ENCODE results near the gene C1orf50. TPM values are rescaled to one million over a fixed set of nuclear protein-coding genes. Genes with fewer than 3 reads are reported as not detected.

The C1orf50 gene
- 2.4 and 3.6 TPM in 2 replicates for total RNA-seq

DNA sequence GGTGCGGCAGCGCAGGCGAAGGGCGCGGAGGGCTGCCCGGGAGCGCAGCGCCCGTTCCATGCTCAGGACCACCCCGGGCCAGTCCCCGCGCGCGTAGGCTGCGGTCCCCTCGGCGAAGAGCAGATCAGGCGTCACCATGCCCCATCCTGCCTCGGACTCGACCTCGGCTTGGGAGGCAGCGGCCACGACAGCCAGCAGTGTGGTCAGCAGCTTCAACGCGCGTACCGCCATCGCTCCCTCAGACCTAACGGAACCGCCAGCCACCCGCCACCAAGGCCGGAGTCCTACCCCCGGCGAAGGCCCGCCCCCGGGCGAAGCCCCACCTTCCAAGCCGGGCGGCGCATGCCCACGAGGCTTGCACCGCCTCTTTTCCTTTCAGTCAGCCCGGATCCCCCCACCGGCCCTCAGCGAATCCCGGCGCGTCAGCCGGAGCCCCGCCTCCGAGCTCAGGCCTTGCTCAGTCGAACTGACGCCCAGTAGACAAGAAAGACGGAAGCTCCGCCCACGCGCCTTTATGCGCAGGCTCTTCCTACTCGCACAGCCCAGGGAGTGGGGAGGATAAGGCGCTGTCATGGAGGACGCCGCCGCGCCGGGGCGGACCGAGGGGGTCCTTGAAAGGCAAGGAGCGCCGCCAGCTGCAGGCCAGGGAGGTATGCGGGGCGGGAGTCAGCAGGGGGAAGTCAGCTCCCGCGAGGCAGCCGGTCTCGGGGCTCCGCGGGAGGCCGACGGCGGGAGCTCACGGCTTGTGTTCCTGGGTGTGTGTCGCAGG is at the start of gene C1orf50, which contains the start of gene P3H1:
C1orf50 (plus strand) TSS at position 509 of the 769 bp plus-strand sequence; CDS start at position 572, 63 bp downstream.
P3H1 (minus strand) TSS at position 288 of the 769 bp plus-strand sequence; CDS start at position 231, 57 bp downstream.

DNA sequence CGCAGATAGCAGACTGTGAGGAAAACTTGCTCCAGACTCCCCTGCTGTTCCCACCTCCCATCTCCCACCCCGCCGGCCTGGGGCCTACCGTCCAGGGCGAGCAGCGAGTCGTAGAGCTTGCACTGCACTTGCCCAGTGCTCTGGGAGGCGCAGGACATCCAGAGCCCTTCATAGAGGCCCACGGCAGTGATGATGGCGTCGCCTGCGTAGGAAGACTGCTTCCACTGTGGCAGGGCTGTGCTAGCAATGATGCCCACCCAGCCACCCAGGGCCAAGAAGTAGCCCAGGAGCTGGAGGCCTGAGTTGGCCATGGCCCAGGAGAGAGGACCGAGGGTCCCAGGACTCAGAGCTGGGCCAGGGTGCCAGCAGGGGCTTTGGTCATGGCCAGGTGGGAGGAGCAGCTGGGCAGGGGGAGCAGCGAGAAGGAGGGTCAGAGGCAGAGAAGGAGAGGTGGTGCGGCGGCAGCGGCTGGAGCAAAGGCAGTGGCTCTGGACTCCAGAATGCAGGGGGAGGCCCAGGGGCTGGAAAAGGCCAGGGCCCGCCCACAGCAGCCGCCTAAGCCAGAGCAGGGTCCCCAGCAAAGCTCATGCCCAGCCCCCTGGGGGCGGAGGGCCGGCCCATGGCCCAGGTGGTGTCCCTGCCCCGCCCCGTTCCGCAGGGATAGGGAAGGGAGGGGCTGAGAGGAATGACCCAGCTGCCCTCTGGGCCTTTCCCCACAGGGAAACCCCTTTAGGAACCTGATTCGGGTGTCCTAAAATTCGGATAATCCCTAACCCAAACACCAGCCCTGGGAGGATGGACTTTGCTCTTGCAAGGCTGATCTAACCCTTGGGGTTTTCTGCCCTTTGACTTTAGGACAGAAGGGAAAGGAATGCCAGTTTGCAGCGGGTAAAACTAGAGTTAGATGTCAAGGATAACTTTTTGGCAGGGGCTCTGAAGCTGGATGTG is 27.0 kb upstream of the C1orf50 start, which contains the start of gene CLDN19:
CLDN19 (minus strand) TSS at position 484 of the 948 bp plus-strand sequence; CDS start at position 311, 173 bp downstream.

DNA sequence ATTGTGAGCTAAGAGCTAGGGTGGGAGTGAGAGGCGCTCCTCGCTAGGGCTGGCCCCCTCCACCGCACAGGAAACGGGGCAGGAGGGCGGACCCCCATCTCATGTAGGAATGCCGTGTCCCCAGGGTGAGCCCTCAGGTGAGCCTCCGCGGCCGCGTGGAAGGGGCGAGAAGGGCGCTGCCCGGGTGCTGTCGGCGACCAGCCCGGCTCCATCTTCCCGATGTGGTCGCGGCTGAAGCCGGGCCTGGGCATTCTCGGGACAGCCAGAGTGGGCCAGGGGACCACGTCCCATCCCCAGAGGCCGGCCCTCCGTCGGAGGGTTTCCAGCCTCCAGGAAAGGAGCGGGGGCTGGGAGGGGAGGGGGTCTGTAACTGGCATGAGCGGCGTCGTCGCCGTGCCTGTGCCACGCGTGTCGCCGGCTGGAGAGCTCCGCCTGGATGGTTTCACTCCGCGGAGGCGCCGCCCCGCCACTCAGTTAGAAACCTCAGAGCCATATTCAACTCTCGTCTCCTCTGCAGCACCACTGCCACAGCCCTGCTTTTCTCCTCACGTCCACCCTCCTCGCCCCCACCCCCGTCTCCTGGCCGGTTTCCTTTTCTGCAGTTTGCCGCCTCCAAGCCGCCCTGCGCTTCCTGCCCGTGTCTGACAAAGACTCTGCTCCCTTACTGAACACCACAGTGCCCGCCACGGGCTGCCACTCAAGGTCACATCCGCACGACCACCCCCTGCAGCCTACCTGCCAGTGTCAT is 18.1 kb downstream of the C1orf50 start, which contains the start of gene TMEM269:
TMEM269 (plus strand) TSS at position 46 of the 748 bp plus-strand sequence. CDS start 4,903 bp downstream, outside the sequence.

DNA sequence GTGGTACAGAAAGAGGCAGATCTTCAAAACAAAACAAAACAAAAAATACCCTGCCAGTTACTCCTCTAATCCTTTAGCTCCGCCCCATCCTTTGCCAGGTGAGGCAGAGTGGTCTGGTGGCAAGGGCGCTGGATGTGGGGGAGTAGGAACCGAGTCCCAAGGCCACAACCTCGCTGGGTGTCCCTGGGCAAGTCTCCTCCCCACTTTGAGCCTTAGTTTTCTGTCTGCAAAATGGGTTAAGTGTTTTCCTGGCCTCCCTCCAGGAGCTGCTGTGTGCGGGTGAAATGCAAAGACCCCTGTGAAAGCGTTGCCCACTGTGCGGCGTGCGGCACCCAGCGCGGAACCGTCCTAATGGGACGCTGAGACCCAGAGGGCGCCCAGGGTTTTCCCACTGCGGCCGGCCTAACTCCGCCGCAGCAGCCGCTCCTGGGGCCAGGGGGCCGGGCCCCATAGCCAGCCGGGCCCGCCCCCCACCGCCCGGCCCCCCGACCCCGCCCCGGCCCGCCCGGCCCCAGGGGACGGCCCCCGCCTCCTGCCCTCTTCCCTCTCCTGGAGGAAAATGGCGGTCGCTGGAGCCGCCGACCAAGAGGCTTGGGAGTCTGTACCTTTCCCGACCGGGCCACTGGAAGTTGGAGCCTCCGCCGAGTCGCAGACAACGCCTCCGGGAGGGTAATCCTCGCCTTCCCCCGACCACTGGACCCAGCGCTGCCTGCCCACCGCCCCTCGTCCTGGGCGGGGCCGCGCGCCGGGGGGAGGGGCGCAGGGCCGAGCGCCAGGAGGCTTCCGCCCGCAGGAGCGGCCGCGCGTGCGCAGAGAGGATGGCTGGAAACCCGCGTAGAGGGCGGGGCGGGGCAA is 49.8 kb downstream of the C1orf50 start, which contains the start of the genes ERMAP and SVBP:
ERMAP (plus strand) TSS at position 538 of the 855 bp plus-strand sequence. CDS start 13,327 bp downstream, outside the sequence.
SVBP (minus strand) TSS at position 813 of the 855 bp plus-strand sequence. CDS start 853 bp downstream, outside the sequence.

Other genes with a start within 250 kb of the C1orf50 start
- gene PPIH, start 108.8 kb upstream of the C1orf50 start, total RNA-seq = 19.8 and 20.1 TPM in 2 replicates
- 796 and 905 TPM in 2 replicates for gene YBX1, start 84.8 kb upstream of the C1orf50 start, total RNA-seq
- not detected in 2 replicates for gene CLDN19, start 27.0 kb upstream of the C1orf50 start, total RNA-seq
- 161 and 168 TPM in 2 replicates for gene P3H1, start 221 bp upstream of the C1orf50 start, total RNA-seq
- under 0.01 TPM in 1 of 2 replicates, not detected in the other for gene TMEM269, start 17.7 kb downstream of the C1orf50 start, total RNA-seq
- 13.3 and 15.2 TPM in 2 replicates for gene ERMAP, start 49.9 kb downstream of the C1orf50 start, total RNA-seq
- 14.2 and 17.6 TPM in 2 replicates for gene SVBP, start 50.1 kb downstream of the C1orf50 start, total RNA-seq
- 8.1 and 10.7 TPM in 2 replicates for gene ZNF691, start 79.4 kb downstream of the C1orf50 start, total RNA-seq
- 36.3 and 133 TPM in 2 replicates for gene SLC2A1, start 191.6 kb downstream of the C1orf50 start, total RNA-seq